BJ (cell line): ENCODE measurements around the gene DNAJC4. TPM values are rescaled to one million over a fixed set of nuclear protein-coding genes. Genes with fewer than 3 reads are reported as not detected.
A peak's percentile ranks its signal among the peaks of the same experiment; 100 is the strongest.

ENCODE experiments used
- CTCF ChIA-PET: fragments of 350-600 bp; formaldehyde crosslinking; extraction: SDS; loops from one replicate; lab custom pipeline; 2021; ENCODE audit warnings: antibody characterized with exemption, inconsistent platforms; lab: Yijun Ruan, JAX
- POLR2A ChIA-PET: fragments of 300-600 bp; sonication (Branson Sonifier 250); formaldehyde crosslinking; extraction: SDS; loops from one replicate; lab custom pipeline; 2021; ENCODE audit warnings: antibody characterized with exemption; lab: Charles Lee
- DNase-seq: peaks from one replicate; pipeline ENCODE4 v3.0.0-alpha.2; 2011; ENCODE audit warnings: low read depth
- H3K27me3 ChIP-seq: 2 replicates; pipeline ENCODE4 v1.6.0; 2011; ENCODE audit warnings: low read length; ENCODE audit not compliant: control insufficient read depth, insufficient read depth
- H3K36me3 ChIP-seq: 2 replicates; pipeline ENCODE4 v1.5.1; 2011; ENCODE audit warnings: low read length; ENCODE audit not compliant: control insufficient read depth, insufficient read depth
- H3K4me3 ChIP-seq: 2 replicates; pipeline ENCODE4 v1.5.1; 2011; ENCODE audit warnings: low read depth, mild to moderate bottlenecking, control low read depth, low read length
- CTCF ChIP-seq: IDR thresholded peaks from 2 replicates; pipeline ENCODE4 v1.5.1; 2011; ENCODE audit warnings: low read depth, mild to moderate bottlenecking, control low read depth, inconsistent platforms, low read length, moderate library complexity; ENCODE audit not compliant: insufficient read depth
- polyA minus RNA-seq: library from RNA; depleted of rRNA, polyadenylated mRNA; stranded (reverse); fragments of >200 nt; gene quantifications from 2 replicates; pipeline ENCODE4 v1.2.3, GENCODE V29; 2011; rRNA and poly(A)+ RNA removed
- polyA plus RNA-seq: library from polyadenylated mRNA; depleted of rRNA; stranded (reverse); fragments of >200 nt; gene quantifications from 2 replicates; pipeline ENCODE4 v1.2.3, GENCODE V29; 2011; rRNA removed

The DNAJC4 gene
- 23.5 and 42.1 TPM in 2 replicates for polyA plus RNA-seq
- polyA minus RNA-seq = 11.4 and 23.1 TPM in 2 replicates

- peak; percentile 46 for DNase-seq
- ChIA-PET CTCF (interaction anchor here (1.3 kb wide), 2 partner anchors 21 to 23 kb away, joined by 3 to 4 read pairs; partner anchors contain the start of gene PLCB3), POLR2A (interaction anchor here (0.7 to 1.0 kb wide), 2 partner anchors 11 to 513 kb away, joined by 4 to 8 read pairs; no protein-coding TSS in a partner anchor)
- no peaks in the 10 kb centered on the region for H3K36me3 ChIP-seq
- H3K4me3 ChIP-seq = peak within 1 kb of the TSS; percentile 78
- TF ChIP-seq CTCF = no peak
- no peaks in the 10 kb centered on the region for H3K27me3 ChIP-seq
Measured at GRCh38 chr11:64230171-64230984, at the start of gene DNAJC4. Gene DNAJC4, plus strand, starts transcription at chr11:64230548. Its CDS starts 307 bp downstream, at chr11:64230855.

- ChIA-PET CTCF (interaction anchor here (0.8 to 1.4 kb wide), 2 partner anchors 120 to 180 kb away, joined by 3 to 4 read pairs; no protein-coding TSS in a partner anchor), POLR2A (no interaction called here)
- no peak for DNase-seq
- Histone ChIP-seq H3K36me3 (no peaks in the 10 kb centered on the region), H3K4me3 (no peak overlapping the region), H3K27me3 (no peaks in the 10 kb centered on the region)
- no peak for TF ChIP-seq CTCF
Measured at GRCh38 chr11:64180891-64181290, 49.5 kb upstream of the DNAJC4 start.

GRCh38 chr11:64181506-64182411, 48.6 kb upstream of the DNAJC4 start:
- Histone ChIP-seq H3K36me3 (no peaks in the 10 kb centered on the region), H3K27me3 (no peaks in the 10 kb centered on the region), H3K4me3 (no peak overlapping the region)
- ChIA-PET CTCF (interaction anchor here (0.8 to 1.4 kb wide), 2 partner anchors 119 to 181 kb away, joined by 3 to 4 read pairs; no protein-coding TSS in a partner anchor), POLR2A (interaction anchor here (0.7 kb wide), 1 partner anchor 37 kb away, joined by 3 read pairs; no protein-coding TSS in a partner anchor)
- no peak for TF ChIP-seq CTCF
- DNase-seq = peak; percentile 72

GRCh38 chr11:64183890-64184289, 46.5 kb upstream of the DNAJC4 start:
- Histone ChIP-seq H3K36me3 (peaks cover 2% of the 10 kb centered on the region), H3K4me3 (no peak overlapping the region), H3K27me3 (no peaks in the 10 kb centered on the region)
- no peak for TF ChIP-seq CTCF
- no peak for DNase-seq
- CTCF ChIA-PET = interaction anchor here (0.7 to 3.1 kb wide), 4 partner anchors 8 to 510 kb away, joined by 3 to 19 read pairs (median 4); partner anchors contain the start of gene ESRRA
- POLR2A ChIA-PET = no interaction called here
